HEK293 (cell line): ENCODE results near the gene ZRSR2.

Experiments used
- GFI1B ChIP-seq: fragments of 450-650 bp; formaldehyde crosslinking; IDR thresholded peaks from 2 replicates; pipeline ENCODE4 v1.5.1; 2016; ENCODE audit warnings: missing biosample characterization, missing genetic modification characterization
- ZFP37 ChIP-seq: fragments of 450-650 bp; formaldehyde crosslinking; IDR thresholded peaks from 2 replicates; pipeline ENCODE4 v1.5.1; 2016; ENCODE audit warnings: missing biosample characterization, missing genetic modification characterization
- TF ChIP-seq, protein P1 (sequence below): fragments of 450-650 bp; formaldehyde crosslinking; IDR thresholded peaks from 2 replicates; pipeline ENCODE4 v1.5.1; 2016; ENCODE audit warnings: missing biosample characterization, missing genetic modification characterization
- TF ChIP-seq, protein P2 (sequence below): fragments of 450-650 bp; formaldehyde crosslinking; optimal IDR thresholded peaks from 2 replicates; pipeline ENCODE3; 2016; ENCODE audit warnings: missing biosample characterization, mild to moderate bottlenecking, missing genetic modification characterization
- TF ChIP-seq, protein P3 (sequence below): fragments of 450-650 bp; formaldehyde crosslinking; IDR thresholded peaks from 2 replicates; pipeline ENCODE4 v1.5.1; 2016; ENCODE audit warnings: missing biosample characterization, missing genetic modification characterization
- TF ChIP-seq, protein P4 (sequence below): fragments of 450-650 bp; formaldehyde crosslinking; IDR thresholded peaks from 2 replicates; pipeline ENCODE4 v1.5.1; 2017; ENCODE audit warnings: missing biosample characterization, missing genetic modification characterization

DNA sequence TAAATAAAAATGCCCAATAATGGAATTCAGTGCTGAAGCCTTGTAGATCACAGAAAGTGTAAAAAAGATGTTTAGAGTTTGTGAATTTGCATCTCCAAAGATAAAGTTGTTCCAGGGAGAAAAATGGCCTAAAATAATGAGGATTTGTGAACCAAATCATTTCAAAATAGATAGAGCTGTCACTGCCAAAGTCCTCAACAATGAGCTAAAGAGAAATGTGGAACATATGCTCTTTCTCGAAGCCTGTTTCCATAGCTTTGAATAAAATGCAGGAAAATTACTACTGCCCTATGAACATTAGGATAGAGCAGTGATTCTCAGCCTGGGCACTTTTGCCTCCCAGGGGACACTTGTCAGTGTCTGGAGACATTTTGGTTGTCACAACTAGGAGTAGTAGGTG lies 67.8 kb downstream of the ZRSR2 start:
- TF ChIP-seq, protein P1, sequence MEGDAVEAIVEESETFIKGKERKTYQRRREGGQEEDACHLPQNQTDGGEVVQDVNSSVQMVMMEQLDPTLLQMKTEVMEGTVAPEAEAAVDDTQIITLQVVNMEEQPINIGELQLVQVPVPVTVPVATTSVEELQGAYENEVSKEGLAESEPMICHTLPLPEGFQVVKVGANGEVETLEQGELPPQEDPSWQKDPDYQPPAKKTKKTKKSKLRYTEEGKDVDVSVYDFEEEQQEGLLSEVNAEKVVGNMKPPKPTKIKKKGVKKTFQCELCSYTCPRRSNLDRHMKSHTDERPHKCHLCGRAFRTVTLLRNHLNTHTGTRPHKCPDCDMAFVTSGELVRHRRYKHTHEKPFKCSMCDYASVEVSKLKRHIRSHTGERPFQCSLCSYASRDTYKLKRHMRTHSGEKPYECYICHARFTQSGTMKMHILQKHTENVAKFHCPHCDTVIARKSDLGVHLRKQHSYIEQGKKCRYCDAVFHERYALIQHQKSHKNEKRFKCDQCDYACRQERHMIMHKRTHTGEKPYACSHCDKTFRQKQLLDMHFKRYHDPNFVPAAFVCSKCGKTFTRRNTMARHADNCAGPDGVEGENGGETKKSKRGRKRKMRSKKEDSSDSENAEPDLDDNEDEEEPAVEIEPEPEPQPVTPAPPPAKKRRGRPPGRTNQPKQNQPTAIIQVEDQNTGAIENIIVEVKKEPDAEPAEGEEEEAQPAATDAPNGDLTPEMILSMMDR = no peak
- TF ChIP-seq ZFP37 (tag by site-specific recombination) (no peak), GFI1B (no peak)
- TF ChIP-seq, protein P2, sequence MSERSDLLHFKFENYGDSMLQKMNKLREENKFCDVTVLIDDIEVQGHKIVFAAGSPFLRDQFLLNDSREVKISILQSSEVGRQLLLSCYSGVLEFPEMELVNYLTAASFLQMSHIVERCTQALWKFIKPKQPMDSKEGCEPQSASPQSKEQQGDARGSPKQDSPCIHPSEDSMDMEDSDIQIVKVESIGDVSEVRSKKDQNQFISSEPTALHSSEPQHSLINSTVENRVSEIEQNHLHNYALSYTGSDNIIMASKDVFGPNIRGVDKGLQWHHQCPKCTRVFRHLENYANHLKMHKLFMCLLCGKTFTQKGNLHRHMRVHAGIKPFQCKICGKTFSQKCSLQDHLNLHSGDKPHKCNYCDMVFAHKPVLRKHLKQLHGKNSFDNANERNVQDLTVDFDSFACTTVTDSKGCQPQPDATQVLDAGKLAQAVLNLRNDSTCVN = no peak
- TF ChIP-seq, protein P3, sequence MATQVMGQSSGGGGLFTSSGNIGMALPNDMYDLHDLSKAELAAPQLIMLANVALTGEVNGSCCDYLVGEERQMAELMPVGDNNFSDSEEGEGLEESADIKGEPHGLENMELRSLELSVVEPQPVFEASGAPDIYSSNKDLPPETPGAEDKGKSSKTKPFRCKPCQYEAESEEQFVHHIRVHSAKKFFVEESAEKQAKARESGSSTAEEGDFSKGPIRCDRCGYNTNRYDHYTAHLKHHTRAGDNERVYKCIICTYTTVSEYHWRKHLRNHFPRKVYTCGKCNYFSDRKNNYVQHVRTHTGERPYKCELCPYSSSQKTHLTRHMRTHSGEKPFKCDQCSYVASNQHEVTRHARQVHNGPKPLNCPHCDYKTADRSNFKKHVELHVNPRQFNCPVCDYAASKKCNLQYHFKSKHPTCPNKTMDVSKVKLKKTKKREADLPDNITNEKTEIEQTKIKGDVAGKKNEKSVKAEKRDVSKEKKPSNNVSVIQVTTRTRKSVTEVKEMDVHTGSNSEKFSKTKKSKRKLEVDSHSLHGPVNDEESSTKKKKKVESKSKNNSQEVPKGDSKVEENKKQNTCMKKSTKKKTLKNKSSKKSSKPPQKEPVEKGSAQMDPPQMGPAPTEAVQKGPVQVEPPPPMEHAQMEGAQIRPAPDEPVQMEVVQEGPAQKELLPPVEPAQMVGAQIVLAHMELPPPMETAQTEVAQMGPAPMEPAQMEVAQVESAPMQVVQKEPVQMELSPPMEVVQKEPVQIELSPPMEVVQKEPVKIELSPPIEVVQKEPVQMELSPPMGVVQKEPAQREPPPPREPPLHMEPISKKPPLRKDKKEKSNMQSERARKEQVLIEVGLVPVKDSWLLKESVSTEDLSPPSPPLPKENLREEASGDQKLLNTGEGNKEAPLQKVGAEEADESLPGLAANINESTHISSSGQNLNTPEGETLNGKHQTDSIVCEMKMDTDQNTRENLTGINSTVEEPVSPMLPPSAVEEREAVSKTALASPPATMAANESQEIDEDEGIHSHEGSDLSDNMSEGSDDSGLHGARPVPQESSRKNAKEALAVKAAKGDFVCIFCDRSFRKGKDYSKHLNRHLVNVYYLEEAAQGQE (tag by site-specific recombination) = no peak
- TF ChIP-seq, protein P4, sequence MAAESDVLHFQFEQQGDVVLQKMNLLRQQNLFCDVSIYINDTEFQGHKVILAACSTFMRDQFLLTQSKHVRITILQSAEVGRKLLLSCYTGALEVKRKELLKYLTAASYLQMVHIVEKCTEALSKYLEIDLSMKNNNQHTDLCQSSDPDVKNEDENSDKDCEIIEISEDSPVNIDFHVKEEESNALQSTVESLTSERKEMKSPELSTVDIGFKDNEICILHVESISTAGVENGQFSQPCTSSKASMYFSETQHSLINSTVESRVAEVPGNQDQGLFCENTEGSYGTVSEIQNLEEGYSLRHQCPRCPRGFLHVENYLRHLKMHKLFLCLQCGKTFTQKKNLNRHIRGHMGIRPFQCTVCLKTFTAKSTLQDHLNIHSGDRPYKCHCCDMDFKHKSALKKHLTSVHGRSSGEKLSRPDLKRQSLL (tag by site-specific recombination) = no peak
